GM12878 (cell line): Measurements from ENCODE around the gene TLCD3B. TPM values are rescaled to one million over a fixed set of nuclear protein-coding genes. Genes with fewer than 3 reads are reported as not detected.

Source experiments
- ATAC-seq: fragments of 200-7000 bp; cut with Tn5 transposase; 3 replicates; pipeline ENCODE4 v1.9.1; 2020; ENCODE audit warnings: mild to moderate bottlenecking, moderate library complexity
- BruUV-seq: library from RNA; stranded (reverse); fragments of 400-500 nt; replicated peaks from 2 replicates; lab custom pipeline; 2021; lab: Mats Ljungman, UMichigan
- CTCF ChIA-PET: fragments of 300-600 bp; sonication (Branson Sonifier 250); formaldehyde crosslinking; extraction: SDS; loops from one replicate; lab custom pipeline; 2021; ENCODE audit warnings: inconsistent platforms; lab: Yijun Ruan, JAX
- POLR2A ChIA-PET: fragments of 350-600 bp; formaldehyde crosslinking; extraction: SDS; loops from one replicate; lab custom pipeline; 2021; ENCODE audit warnings: inconsistent platforms; lab: Charles Lee
- RAD21 ChIA-PET: fragments of 300-600 bp; sonication (Branson Sonifier 250); formaldehyde crosslinking; loops from one replicate; lab custom pipeline; 2023; ENCODE audit warnings: antibody characterized with exemption; ENCODE audit not compliant: unreplicated experiment; lab: Charles Lee
- SMC1A ChIA-PET: fragments of 300-600 bp; sonication (Branson Sonifier 250); formaldehyde crosslinking; loops from one replicate; lab custom pipeline; 2023; ENCODE audit not compliant: unreplicated experiment, uncharacterized antibody; lab: Charles Lee
- DNase-seq: peaks from one replicate; pipeline ENCODE4 v3.0.0-alpha.2; 2011; ENCODE audit warnings: low read depth, low spot score
- FAIRE-seq: peaks from 3 replicates; lab custom pipeline; 2011; peaks lifted over from hg19 to GRCh38; lab: Jason Lieb, UNC
- H2AFZ ChIP-seq: 2 replicates; pipeline ENCODE4 v1.6.0; 2011; ENCODE audit warnings: low read depth, low read length, control low read depth; ENCODE audit not compliant: control insufficient read depth
- H3K27ac ChIP-seq: 2 replicates; pipeline ENCODE4 v1.5.1; 2011; ENCODE audit warnings: control low read depth; ENCODE audit not compliant: control insufficient read depth, insufficient read depth
- H3K27me3 ChIP-seq, 2 experiments: replicated peaks in 1 of 2; 2 replicates each; pipeline versions ENCODE4 v1.6.0 to v1.6.1; 2011; ENCODE audit warnings: low read length in 1 of 2; ENCODE audit not compliant: control insufficient read depth in 2 of 2, insufficient read depth in 2 of 2
- H3K36me3 ChIP-seq, 2 experiments: 2 replicates each; pipeline ENCODE4 v1.5.1; 2011; ENCODE audit warnings: low read length in 1 of 2; ENCODE audit not compliant: control insufficient read depth in 2 of 2, insufficient read depth in 2 of 2
- H3K4me1 ChIP-seq: 2 replicates; pipeline ENCODE4 v1.6.1; 2011; ENCODE audit warnings: mild to moderate bottlenecking, low read length, moderate library complexity, mixed read lengths; ENCODE audit not compliant: control insufficient read depth, insufficient read depth
- H3K4me2 ChIP-seq: 2 replicates; pipeline ENCODE4 v1.6.0; 2011; ENCODE audit warnings: control low read depth; ENCODE audit not compliant: control insufficient read depth, insufficient read depth
- H3K4me3 ChIP-seq: fragments of 200-600 bp; sonication (generic); 2 replicates; pipeline ENCODE4 v1.5.1; 2016
- H3K79me2 ChIP-seq: 2 replicates; pipeline ENCODE4 v1.6.0; 2011; ENCODE audit warnings: low read length; ENCODE audit not compliant: control insufficient read depth, insufficient read depth
- H3K9ac ChIP-seq: 2 replicates; pipeline ENCODE4 v1.8.0; 2011; ENCODE audit warnings: low read length, control low read depth, mixed read lengths; ENCODE audit not compliant: control insufficient read depth, insufficient read depth
- H3K9me3 ChIP-seq: replicated peaks from 3 replicates; pipeline ENCODE4 v1.5.1; 2011; ENCODE audit warnings: mild to moderate bottlenecking, low read length; ENCODE audit not compliant: control insufficient read depth, insufficient read depth
- H4K20me1 ChIP-seq: 2 replicates; pipeline ENCODE4 v1.6.0; 2011; ENCODE audit not compliant: control insufficient read depth, insufficient read depth
- EP300 ChIP-seq, 2 experiments: fragments of 150-350 bp in 1 of 2; IDR thresholded peaks; 2 replicates each; pipeline ENCODE4 v1.6.1; 2011 to 2012; ENCODE audit warnings: low read depth in 2 of 2, low read length in 2 of 2, borderline replicate concordance in 1 of 2, improper control_type of control experiment in 1 of 2, inconsistent platforms in 1 of 2; ENCODE audit not compliant: control insufficient read depth in 1 of 2
- MYB ChIP-seq: fragments of 150-350 bp; IDR thresholded peaks from 2 replicates; pipeline ENCODE4 v1.6.1; 2014; ENCODE audit warnings: mild to moderate bottlenecking, low read depth, low read length, borderline replicate concordance
- SP1 ChIP-seq: IDR thresholded peaks from one replicate; pipeline ENCODE4 v1.6.1; 2011; ENCODE audit warnings: low read depth, low read length
- SUPT20H ChIP-seq: IDR thresholded peaks from 2 replicates; pipeline ENCODE4 v1.6.1; 2011; ENCODE audit warnings: low read depth, mild to moderate bottlenecking, low read length, moderate library complexity, borderline replicate concordance; ENCODE audit not compliant: control insufficient read depth
- ZNF274 ChIP-seq: IDR thresholded peaks from one replicate; pipeline ENCODE4 v1.8.0; 2011; ENCODE audit not compliant: insufficient read length, insufficient read depth
- WGBS: methylation state at CpG from one replicate; pipeline ENCODE4 v1.1.6; 2016; ENCODE audit warnings: low lambda C conversion rate; ENCODE audit not compliant: insufficient replicate concordance, insufficient coverage; ENCODE audit errors: missing lambda C conversion rate; 5-methylcytosine and 5-hydroxymethylcytosine counted together
- in situ Hi-C: fragments of 300-500 bp; cut with MboI; formaldehyde crosslinking; loops from 9 replicates; pipeline ENCODE4 v1.14.3; 2018; ENCODE audit warnings: mixed read lengths
- intact Hi-C: fragments of 100-400 bp; cut with micrococcal nuclease; formaldehyde crosslinking; loops from one replicate; pipeline ENCODE4 v1.14.2; 2022; ENCODE audit not compliant: unreplicated experiment
- polyA plus RNA-seq, 11 experiments: library from polyadenylated mRNA; depleted of rRNA in 4 of 11; unstranded in 6 of 11; stranded (reverse) in 5 of 11; fragments of >200 nt; fragmentation: Nextera tagmentation in 4 of 11; fragmentation: Illumina TruSeq in 1 of 11; extraction: Ambion mirVana in 4 of 11; extraction: Trizol in 1 of 11; gene quantifications; 1 replicate in 1 of 11; 2 replicates in 10 of 11; pipeline versions ENCODE4 v1.2.1 to v1.2.3, GENCODE V29; 2011 to 2016; ENCODE audit warnings: inconsistent platforms in 2 of 11, missing spikeins in 2 of 11, low read depth in 1 of 11
- total RNA-seq, 4 experiments: library from RNA; depleted of rRNA in 3 of 4; stranded (reverse); fragments of >200 nt in 3 of 4; fragmentation: Illumina TruSeq in 1 of 4; extraction: Trizol in 1 of 4; gene quantifications; 2 replicates each; pipeline versions ENCODE4 v1.2.1 to v1.2.3, GENCODE V29; 2013 to 2021
- TF ChIP-seq, protein P1 (sequence below): IDR thresholded peaks from 2 replicates; pipeline ENCODE4 v1.6.1; 2012; ENCODE audit warnings: low read length, inconsistent platforms
- TF ChIP-seq, protein P2 (sequence below): fragments of 450-650 bp; IDR thresholded peaks from 2 replicates; pipeline ENCODE4 v1.6.1; 2017; ENCODE audit warnings: low read depth, mild to moderate bottlenecking, moderate library complexity

TLCD3B gene
- total and polyA plus RNA-seq, 10 of the 15 experiments (the other 5 are each of a cell fraction or from before 2014, with no cell fraction given), result 0.05 to 0.51 (median 0.18) TPM; not detected in 4

DNA sequence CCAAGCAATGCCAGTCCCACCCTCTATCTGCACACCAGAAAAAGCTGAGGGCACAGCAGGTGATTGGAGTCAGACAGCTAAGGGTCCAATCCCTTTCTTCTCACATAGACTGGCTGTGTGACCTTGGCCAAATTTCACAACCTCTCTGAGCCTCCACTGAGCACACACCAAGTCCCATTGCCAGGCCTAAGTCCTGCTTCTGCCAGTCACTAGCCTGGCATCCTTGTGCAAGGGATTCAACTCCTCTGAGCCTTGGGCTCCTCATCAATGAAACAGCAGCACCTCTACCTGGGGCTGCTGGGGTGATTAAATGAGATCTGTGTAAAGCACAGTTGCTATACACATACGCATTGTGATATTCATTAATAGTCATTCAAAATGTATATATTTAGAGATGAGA lies 15.5 kb upstream of the TLCD3B start:
- H3K9ac ChIP-seq, result no peak overlapping the region
- RAD21 ChIA-PET, result no interaction called here
- CTCF ChIA-PET, result no interaction called here
- POLR2A ChIA-PET, result no interaction called here
- H3K79me2 ChIP-seq, result no peaks in the 10 kb centered on the region
- no peak overlapping the region for H3K4me3 ChIP-seq
- H3K27me3 ChIP-seq, result no peaks in the 10 kb centered on the region
- SMC1A ChIA-PET, result no interaction called here
- ATAC-seq (no peak), DNase-seq (no peak), FAIRE-seq (no peak)
- H2AFZ ChIP-seq, result no peak overlapping the region
- H3K9me3 ChIP-seq, result no peaks in the 10 kb centered on the region
- no peaks in the 10 kb centered on the region for H3K36me3 ChIP-seq
- in situ Hi-C loops, result no loop called here
- BruUV-seq, result no TSS peak
- no peaks in the 10 kb centered on the region for H3K4me1 ChIP-seq
- WGBS, result 91% methylated on average over 1 of the region's 1 CpG
- TF ChIP-seq, protein P1, sequence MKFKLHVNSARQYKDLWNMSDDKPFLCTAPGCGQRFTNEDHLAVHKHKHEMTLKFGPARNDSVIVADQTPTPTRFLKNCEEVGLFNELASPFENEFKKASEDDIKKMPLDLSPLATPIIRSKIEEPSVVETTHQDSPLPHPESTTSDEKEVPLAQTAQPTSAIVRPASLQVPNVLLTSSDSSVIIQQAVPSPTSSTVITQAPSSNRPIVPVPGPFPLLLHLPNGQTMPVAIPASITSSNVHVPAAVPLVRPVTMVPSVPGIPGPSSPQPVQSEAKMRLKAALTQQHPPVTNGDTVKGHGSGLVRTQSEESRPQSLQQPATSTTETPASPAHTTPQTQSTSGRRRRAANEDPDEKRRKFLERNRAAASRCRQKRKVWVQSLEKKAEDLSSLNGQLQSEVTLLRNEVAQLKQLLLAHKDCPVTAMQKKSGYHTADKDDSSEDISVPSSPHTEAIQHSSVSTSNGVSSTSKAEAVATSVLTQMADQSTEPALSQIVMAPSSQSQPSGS, result no peak
- no peak for TF ChIP-seq SUPT20H
- TF ChIP-seq, protein P2, sequence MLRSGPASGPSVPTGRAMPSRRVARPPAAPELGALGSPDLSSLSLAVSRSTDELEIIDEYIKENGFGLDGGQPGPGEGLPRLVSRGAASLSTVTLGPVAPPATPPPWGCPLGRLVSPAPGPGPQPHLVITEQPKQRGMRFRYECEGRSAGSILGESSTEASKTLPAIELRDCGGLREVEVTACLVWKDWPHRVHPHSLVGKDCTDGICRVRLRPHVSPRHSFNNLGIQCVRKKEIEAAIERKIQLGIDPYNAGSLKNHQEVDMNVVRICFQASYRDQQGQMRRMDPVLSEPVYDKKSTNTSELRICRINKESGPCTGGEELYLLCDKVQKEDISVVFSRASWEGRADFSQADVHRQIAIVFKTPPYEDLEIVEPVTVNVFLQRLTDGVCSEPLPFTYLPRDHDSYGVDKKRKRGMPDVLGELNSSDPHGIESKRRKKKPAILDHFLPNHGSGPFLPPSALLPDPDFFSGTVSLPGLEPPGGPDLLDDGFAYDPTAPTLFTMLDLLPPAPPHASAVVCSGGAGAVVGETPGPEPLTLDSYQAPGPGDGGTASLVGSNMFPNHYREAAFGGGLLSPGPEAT, result no peak
- no peak for TF ChIP-seq SP1
- TF ChIP-seq MYB, result no peak
- no peak for TF ChIP-seq EP300 (IDR thresholded peaks at IDR 0.05; ENCODE audit: borderline replicate concordance in 1 of 2, control insufficient read depth in 1 of 2, low read depth in 2 of 2, low read length in 2 of 2)
- no peak for TF ChIP-seq ZNF274
- intact Hi-C loops, result no loop called here
- no peaks in the 10 kb centered on the region for H4K20me1 ChIP-seq
- no peak overlapping the region for H3K4me2 ChIP-seq
- H3K27ac ChIP-seq, result no peak overlapping the region
